Mesothelial cell of epicardium (in vitro differentiated cells): Measurements from ENCODE around the gene FBXL14. TPM values are rescaled to one million over a fixed set of nuclear protein-coding genes. Genes with fewer than 3 reads are reported as not detected.

Source experiments
- DNase-seq, 2 experiments: peaks; one replicate each; pipeline ENCODE4 v3.0.0; 2021; ENCODE audit warnings: low spot score in 2 of 2; ENCODE audit not compliant: unreplicated experiment in 2 of 2
- H3K27ac Mint-ChIP-seq: 2 replicates; pipeline ENCODE4 v1.8.0; 2021; ENCODE audit warnings: mixed read lengths
- H3K27me3 Mint-ChIP-seq: 2 replicates; pipeline ENCODE4 v1.8.0; 2021; ENCODE audit warnings: low read depth, mixed read lengths
- H3K36me3 Mint-ChIP-seq: 2 replicates; pipeline ENCODE4 v1.8.0; 2021; ENCODE audit warnings: mixed read lengths
- H3K4me1 Mint-ChIP-seq: 2 replicates; pipeline ENCODE4 v1.8.0; 2021; ENCODE audit warnings: mixed read lengths
- H3K4me3 Mint-ChIP-seq: 2 replicates; pipeline ENCODE4 v1.8.0; 2021; ENCODE audit warnings: mild to moderate bottlenecking, moderate library complexity, mixed read lengths
- H3K9me3 Mint-ChIP-seq: 2 replicates; pipeline ENCODE4 v1.8.0; 2021; ENCODE audit warnings: mixed read lengths
- CTCF ChIP-seq: fragments of 200-600 bp; sonication (generic); IDR thresholded peaks from one replicate; pipeline ENCODE4 v1.5.0; 2021; ENCODE audit warnings: antibody characterized with exemption; ENCODE audit not compliant: unreplicated experiment
- total RNA-seq: library from RNA; stranded (reverse); gene quantifications from 3 replicates; pipeline ENCODE4 v1.2.1, GENCODE V29; 2021

Gene FBXL14
- total RNA-seq, 1 donor from 2014 or later, result 14.8 TPM

GRCh38 chr12:1532375-1533165, 61.8 kb downstream of the FBXL14 start:
- Mint-ChIP-seq H3K27ac (no peak overlapping the region), H3K4me1 (peaks cover 23% of the 10 kb centered on the region)

GRCh38 chr12:1531654-1532374, 62.6 kb downstream of the FBXL14 start:
- no peak for DNase-seq
- H3K27ac Mint-ChIP-seq, result no peak overlapping the region
- no peak for TF ChIP-seq CTCF
- H3K4me1 Mint-ChIP-seq, result peaks cover 23% of the 10 kb centered on the region
- peak overlapping the region; percentile 68 for H3K4me3 Mint-ChIP-seq
- H3K36me3 Mint-ChIP-seq, result no peaks in the 10 kb centered on the region
- no peaks in the 10 kb centered on the region for H3K9me3 Mint-ChIP-seq
- peaks cover 60% of the 10 kb centered on the region for H3K27me3 Mint-ChIP-seq

More at GRCh38 chr12:1532375-1533165, 61.8 kb downstream of the FBXL14 start:
- Mint-ChIP-seq H3K36me3 (no peaks in the 10 kb centered on the region), H3K27me3 (peaks cover 59% of the 10 kb centered on the region), H3K9me3 (no peaks in the 10 kb centered on the region), H3K4me3 (peak overlapping the region; percentile 68)
- DNase-seq, result no peak
- no peak for TF ChIP-seq CTCF

- Mint-ChIP-seq H3K27ac (no peak overlapping the region), H3K9me3 (no peaks in the 10 kb centered on the region), H3K4me1 (peaks cover 23% of the 10 kb centered on the region), H3K27me3 (peaks cover 61% of the 10 kb centered on the region), H3K36me3 (no peaks in the 10 kb centered on the region), H3K4me3 (peak overlapping the region; percentile 68)
- no peak for TF ChIP-seq CTCF
- no peak for DNase-seq
These were observed 63.2 kb downstream of the FBXL14 start for GRCh38 chr12:1531153-1531653.

DNA sequence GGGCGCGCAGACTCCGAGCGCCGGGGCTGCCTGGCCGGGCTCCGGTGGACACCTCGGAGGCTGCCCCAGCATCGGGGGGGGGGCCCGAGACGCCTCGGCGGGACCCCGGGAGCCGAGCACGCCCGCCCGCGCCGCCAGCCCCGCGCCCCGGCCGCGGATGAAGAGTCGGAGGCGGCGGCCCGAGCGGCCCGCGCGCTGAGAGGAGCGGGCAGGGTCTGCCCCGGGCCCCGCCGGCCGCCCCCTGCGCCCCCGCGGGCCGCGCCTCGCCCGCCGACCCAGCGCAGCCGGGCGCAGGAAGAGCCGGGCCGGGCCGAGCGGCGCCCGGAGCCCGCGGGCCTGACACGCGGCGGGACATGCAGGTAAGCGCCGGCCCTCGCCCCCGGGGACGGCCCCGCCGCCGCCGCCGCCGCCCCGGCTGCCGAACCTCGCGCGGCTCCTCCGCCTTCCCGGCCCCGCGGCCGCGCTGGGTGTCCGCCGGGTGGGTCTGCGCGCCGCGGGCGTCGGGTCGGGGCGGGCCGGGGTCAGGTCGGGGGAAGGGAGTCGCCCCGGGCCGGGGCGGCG, 63.7 kb downstream of the FBXL14 start:
- no peaks in the 10 kb centered on the region for H3K36me3 Mint-ChIP-seq
- no peak for TF ChIP-seq CTCF
- no peaks in the 10 kb centered on the region for H3K9me3 Mint-ChIP-seq
- peaks cover 65% of the 10 kb centered on the region for H3K27me3 Mint-ChIP-seq
- DNase-seq, result no peak
- no peak overlapping the region for H3K4me3 Mint-ChIP-seq
- H3K4me1 Mint-ChIP-seq, result peaks cover 23% of the 10 kb centered on the region
- H3K27ac Mint-ChIP-seq, result no peak overlapping the region

DNA sequence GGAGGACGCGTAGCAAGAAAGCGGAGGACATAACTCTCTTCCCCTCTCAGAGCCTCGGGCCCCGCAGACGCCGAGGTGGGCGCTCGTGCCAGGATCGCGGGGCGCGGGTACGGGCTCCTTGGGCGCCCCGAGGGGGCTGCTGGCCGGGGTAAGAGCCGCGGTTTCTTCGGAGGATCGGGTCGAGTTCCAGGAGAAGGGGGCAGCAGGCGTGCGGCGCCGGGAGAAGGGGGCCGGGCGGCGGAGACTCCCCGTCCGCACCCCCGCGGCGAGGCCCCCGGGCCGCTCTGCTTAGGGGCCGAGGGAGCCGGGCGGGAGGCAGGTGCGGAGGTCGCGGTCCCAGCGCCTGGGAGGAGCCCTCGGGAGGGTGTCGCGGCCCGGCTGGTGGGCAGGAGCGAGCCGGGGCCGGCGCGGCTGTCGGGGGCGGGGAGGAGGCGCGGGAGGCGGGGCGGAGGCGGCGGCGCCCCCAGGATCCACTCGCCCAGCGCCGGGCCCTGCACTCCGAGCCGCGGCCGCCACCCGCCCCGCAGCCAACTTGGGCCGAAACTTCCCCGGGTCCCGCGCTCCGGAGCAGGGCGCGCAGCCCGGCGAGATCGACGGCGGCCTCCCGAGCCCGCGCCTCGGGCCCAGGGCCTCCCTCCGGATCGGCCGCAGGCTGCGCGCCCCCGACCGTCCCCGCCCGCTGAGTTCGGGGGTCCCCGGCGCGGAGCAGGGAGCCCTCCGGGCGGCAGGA, 64.4 kb downstream of the FBXL14 start:
- no peaks in the 10 kb centered on the region for H3K9me3 Mint-ChIP-seq
- peaks cover 23% of the 10 kb centered on the region for H3K4me1 Mint-ChIP-seq
- DNase-seq, result peak in 1 of 2 experiments; percentile 58
- H3K36me3 Mint-ChIP-seq, result no peaks in the 10 kb centered on the region
- peaks cover 71% of the 10 kb centered on the region for H3K27me3 Mint-ChIP-seq
- H3K27ac Mint-ChIP-seq, result peak overlapping the region; percentile 93
- peak overlapping the region; percentile 94 for H3K4me3 Mint-ChIP-seq
- no peak for TF ChIP-seq CTCF
